ENCODE data around the gene PRR7.

DNA sequence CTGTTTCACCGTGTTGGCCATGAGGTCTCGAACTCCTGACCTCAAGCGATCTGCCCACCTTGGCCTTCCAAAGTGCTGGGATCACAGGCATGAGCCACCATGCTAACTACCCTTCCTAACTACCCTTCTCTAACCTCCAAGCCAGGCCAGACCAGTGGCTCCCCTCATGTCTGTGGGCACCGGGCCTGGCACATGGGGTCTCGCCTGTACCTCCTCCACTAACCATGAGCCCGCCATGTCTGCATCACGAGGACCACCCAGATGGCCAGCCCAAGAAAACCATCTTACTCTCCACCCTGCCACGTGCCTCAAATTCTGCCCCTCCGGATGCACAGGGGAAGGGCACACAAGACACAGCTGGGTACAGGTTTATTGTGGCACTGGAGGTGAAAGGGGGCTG, 36.4 kb downstream of the PRR7 start:
- TF ChIP-seq, protein P1, sequence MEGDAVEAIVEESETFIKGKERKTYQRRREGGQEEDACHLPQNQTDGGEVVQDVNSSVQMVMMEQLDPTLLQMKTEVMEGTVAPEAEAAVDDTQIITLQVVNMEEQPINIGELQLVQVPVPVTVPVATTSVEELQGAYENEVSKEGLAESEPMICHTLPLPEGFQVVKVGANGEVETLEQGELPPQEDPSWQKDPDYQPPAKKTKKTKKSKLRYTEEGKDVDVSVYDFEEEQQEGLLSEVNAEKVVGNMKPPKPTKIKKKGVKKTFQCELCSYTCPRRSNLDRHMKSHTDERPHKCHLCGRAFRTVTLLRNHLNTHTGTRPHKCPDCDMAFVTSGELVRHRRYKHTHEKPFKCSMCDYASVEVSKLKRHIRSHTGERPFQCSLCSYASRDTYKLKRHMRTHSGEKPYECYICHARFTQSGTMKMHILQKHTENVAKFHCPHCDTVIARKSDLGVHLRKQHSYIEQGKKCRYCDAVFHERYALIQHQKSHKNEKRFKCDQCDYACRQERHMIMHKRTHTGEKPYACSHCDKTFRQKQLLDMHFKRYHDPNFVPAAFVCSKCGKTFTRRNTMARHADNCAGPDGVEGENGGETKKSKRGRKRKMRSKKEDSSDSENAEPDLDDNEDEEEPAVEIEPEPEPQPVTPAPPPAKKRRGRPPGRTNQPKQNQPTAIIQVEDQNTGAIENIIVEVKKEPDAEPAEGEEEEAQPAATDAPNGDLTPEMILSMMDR (IDR thresholded peaks at IDR 0.05; ENCODE audit: low read depth, low read length, missing input control): no peak
- no peak for TF ChIP-seq TAF1 (conservative IDR thresholded peaks at IDR 0.05)
- TF ChIP-seq, protein P2, sequence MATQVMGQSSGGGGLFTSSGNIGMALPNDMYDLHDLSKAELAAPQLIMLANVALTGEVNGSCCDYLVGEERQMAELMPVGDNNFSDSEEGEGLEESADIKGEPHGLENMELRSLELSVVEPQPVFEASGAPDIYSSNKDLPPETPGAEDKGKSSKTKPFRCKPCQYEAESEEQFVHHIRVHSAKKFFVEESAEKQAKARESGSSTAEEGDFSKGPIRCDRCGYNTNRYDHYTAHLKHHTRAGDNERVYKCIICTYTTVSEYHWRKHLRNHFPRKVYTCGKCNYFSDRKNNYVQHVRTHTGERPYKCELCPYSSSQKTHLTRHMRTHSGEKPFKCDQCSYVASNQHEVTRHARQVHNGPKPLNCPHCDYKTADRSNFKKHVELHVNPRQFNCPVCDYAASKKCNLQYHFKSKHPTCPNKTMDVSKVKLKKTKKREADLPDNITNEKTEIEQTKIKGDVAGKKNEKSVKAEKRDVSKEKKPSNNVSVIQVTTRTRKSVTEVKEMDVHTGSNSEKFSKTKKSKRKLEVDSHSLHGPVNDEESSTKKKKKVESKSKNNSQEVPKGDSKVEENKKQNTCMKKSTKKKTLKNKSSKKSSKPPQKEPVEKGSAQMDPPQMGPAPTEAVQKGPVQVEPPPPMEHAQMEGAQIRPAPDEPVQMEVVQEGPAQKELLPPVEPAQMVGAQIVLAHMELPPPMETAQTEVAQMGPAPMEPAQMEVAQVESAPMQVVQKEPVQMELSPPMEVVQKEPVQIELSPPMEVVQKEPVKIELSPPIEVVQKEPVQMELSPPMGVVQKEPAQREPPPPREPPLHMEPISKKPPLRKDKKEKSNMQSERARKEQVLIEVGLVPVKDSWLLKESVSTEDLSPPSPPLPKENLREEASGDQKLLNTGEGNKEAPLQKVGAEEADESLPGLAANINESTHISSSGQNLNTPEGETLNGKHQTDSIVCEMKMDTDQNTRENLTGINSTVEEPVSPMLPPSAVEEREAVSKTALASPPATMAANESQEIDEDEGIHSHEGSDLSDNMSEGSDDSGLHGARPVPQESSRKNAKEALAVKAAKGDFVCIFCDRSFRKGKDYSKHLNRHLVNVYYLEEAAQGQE (IDR thresholded peaks at IDR 0.05): no peak
- TF ChIP-seq RAD21 (IDR thresholded peaks at IDR 0.05): no peak
- no peak for TF ChIP-seq FOXA1 (IDR thresholded peaks at IDR 0.05)
- no peak for TF ChIP-seq JUND (IDR thresholded peaks at IDR 0.05)
- no peak for TF ChIP-seq SP1 (IDR thresholded peaks at IDR 0.05)
- TF ChIP-seq YY1 (IDR thresholded peaks at IDR 0.05): no peak

Measured in liver (tissue), 3 donors.